Nephron progenitor cell (in vitro differentiated cells): ENCODE data around the gene CAT.

Source experiments
- DNase-seq: peaks from one replicate; pipeline ENCODE4 v3.0.0; 2021
- H3K27ac Mint-ChIP-seq: 2 replicates; pipeline ENCODE4 v1.8.0; 2021; ENCODE audit warnings: mild to moderate bottlenecking, moderate library complexity, mixed read lengths
- H3K27me3 Mint-ChIP-seq: 2 replicates; pipeline ENCODE4 v1.8.0; 2021; ENCODE audit warnings: mild to moderate bottlenecking, low read depth, mixed read lengths; ENCODE audit not compliant: poor library complexity
- H3K36me3 Mint-ChIP-seq: 2 replicates; pipeline ENCODE4 v1.8.0; 2021; ENCODE audit warnings: low read depth, mixed read lengths
- H3K4me1 Mint-ChIP-seq: 2 replicates; pipeline ENCODE4 v1.8.0; 2021; ENCODE audit warnings: mixed read lengths
- H3K4me3 Mint-ChIP-seq: 2 replicates; pipeline ENCODE4 v1.8.0; 2021; ENCODE audit warnings: mild to moderate bottlenecking, moderate library complexity, mixed read lengths
- H3K9me3 Mint-ChIP-seq: 2 replicates; pipeline ENCODE4 v1.8.0; 2021; ENCODE audit warnings: mild to moderate bottlenecking, moderate library complexity, mixed read lengths
- TF ChIP-seq, protein P1 (sequence below): fragments of 200-600 bp; sonication (generic); IDR thresholded peaks from 2 replicates; pipeline ENCODE4 v1.5.0; 2021; ENCODE audit warnings: antibody characterized with exemption

Gene CAT

DNA sequence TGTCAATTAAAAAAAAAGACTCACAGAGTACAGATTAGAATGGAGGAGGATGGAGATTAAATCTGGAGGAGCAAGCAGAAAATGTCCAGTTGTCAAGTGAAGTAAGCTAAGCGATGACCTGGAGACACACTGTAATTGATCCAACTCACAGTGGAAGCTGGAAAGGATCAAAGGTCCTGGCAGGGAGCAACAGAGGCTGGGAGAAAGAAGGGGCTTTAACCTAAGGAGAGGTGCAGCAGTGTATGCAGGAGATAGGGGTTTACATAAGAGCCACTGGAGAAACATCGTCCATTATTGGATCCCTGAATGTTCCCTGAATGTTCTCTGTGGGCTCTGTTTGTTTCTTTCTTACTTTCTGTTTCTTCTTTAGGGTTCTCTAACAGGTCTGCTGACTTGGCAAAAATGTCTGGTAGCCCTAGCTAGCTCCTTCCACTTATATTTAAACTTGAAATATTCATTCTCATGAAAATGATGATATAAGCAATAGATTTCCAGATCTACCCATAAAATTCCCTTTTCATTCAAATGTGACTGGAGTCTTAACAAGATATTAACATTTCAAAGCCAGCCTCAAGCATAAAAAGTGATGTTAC lies 30.1 kb upstream of the CAT start:
- peaks cover 7% of the 10 kb centered on the region for H3K4me1 Mint-ChIP-seq
- TF ChIP-seq, protein P1, sequence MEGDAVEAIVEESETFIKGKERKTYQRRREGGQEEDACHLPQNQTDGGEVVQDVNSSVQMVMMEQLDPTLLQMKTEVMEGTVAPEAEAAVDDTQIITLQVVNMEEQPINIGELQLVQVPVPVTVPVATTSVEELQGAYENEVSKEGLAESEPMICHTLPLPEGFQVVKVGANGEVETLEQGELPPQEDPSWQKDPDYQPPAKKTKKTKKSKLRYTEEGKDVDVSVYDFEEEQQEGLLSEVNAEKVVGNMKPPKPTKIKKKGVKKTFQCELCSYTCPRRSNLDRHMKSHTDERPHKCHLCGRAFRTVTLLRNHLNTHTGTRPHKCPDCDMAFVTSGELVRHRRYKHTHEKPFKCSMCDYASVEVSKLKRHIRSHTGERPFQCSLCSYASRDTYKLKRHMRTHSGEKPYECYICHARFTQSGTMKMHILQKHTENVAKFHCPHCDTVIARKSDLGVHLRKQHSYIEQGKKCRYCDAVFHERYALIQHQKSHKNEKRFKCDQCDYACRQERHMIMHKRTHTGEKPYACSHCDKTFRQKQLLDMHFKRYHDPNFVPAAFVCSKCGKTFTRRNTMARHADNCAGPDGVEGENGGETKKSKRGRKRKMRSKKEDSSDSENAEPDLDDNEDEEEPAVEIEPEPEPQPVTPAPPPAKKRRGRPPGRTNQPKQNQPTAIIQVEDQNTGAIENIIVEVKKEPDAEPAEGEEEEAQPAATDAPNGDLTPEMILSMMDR = no peak
- H3K27me3 Mint-ChIP-seq = peaks cover 19% of the 10 kb centered on the region
- no peak for DNase-seq
- H3K27ac Mint-ChIP-seq = peak overlapping the region; percentile 40
- H3K4me3 Mint-ChIP-seq = no peak overlapping the region
- H3K9me3 Mint-ChIP-seq = peaks cover 22% of the 10 kb centered on the region
- H3K36me3 Mint-ChIP-seq = no peaks in the 10 kb centered on the region

DNA sequence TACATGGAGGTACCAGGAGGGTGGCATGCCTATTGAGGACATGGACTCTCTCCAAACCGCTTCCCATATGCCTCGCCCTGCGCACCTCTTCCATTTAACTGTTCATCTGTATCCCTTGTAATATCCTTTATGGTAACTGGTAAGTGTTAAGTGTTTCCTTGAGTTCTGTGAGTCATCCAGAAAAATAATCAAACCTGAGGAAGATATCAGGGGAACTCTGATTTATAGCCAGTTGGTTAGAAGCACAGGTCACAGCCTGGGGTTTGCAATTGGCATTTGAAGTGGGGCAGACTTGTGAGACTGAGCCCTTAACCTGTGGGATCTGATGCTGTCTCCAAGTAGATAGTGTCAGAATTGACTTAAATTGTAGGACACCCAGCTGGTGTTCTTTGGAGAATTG lies 27.6 kb upstream of the CAT start:
- Mint-ChIP-seq H3K9me3 (peaks cover 36% of the 10 kb centered on the region), H3K27ac (no peak overlapping the region), H3K36me3 (no peaks in the 10 kb centered on the region), H3K27me3 (peaks cover 10% of the 10 kb centered on the region), H3K4me3 (no peak overlapping the region), H3K4me1 (peaks cover 7% of the 10 kb centered on the region)
- DNase-seq = no peak
- TF ChIP-seq, protein P1 = no peak

DNA sequence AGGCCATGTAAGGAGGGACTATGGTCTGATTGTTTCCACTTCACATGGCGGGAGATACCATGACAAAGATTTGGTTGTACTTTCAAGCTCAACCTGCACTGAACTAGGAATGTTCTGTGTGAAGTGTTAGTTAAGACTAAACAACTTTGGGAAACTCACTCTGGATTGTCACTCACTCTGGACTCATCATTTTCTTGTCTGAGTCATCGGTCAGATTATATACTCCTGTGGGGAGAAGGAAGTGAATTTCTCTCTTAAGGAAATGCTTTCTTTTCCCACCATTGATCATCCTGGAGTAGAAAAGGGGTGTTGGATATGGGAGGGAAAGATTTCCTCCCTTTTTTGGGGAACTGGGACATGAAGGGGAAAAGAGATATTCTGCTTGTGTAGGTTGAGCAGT lies 26.9 kb upstream of the CAT start:
- Mint-ChIP-seq H3K36me3 (no peaks in the 10 kb centered on the region), H3K9me3 (peaks cover 36% of the 10 kb centered on the region), H3K27me3 (peaks cover 9% of the 10 kb centered on the region), H3K4me3 (no peak overlapping the region), H3K4me1 (peaks cover 7% of the 10 kb centered on the region), H3K27ac (no peak overlapping the region)
- TF ChIP-seq, protein P1 = no peak
- no peak for DNase-seq

DNA sequence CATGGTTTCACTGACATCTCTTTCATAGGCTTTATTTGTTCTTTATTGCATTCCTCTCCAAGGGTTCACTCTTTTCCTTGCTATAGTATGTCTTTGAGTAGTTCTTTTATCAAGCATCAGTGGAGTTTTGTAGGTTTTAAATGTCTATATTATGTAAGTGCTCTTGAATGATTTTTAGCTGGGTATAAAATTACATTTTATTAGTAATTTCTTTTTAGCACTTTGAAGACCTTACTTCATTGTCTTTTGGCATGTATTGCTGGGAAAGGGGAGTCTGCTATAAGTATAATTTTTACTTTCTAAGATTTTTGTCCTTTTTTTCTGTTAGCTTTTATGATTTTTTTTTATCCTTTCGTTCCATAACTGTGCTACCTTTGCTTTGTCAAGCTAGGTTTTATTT lies 25.5 kb upstream of the CAT start:
- no peak overlapping the region for H3K27ac Mint-ChIP-seq

DNA sequence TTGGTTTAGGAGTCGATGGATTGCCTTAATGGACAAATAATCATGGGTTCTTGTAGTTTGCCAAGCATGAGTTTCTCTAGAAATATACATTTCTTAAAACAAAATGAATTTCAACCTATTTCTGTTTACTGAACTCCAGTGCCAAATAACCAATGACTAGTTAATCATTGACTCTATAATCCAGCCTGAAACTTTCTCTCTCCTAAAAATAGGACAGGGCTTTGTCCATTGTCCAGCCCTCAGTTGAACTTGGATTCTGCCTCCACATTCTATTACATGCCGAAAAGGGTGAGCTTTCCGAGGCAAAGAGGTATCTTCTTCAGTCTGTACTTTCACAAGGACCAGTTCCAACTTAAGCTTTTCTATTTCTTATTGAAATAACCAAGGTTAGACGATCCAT lies 23.2 kb upstream of the CAT start:
- Mint-ChIP-seq H3K27ac (no peak overlapping the region), H3K9me3 (peaks cover 36% of the 10 kb centered on the region), H3K4me3 (no peak overlapping the region), H3K4me1 (peaks cover 6% of the 10 kb centered on the region), H3K27me3 (peaks cover 14% of the 10 kb centered on the region), H3K36me3 (no peaks in the 10 kb centered on the region)
- no peak for DNase-seq
- TF ChIP-seq, protein P1 = no peak

More for the DNA sequence above, 25.5 kb upstream of the CAT start:
- DNase-seq = no peak
- H3K4me3 Mint-ChIP-seq = no peak overlapping the region
- H3K27me3 Mint-ChIP-seq = peaks cover 7% of the 10 kb centered on the region
- peaks cover 36% of the 10 kb centered on the region for H3K9me3 Mint-ChIP-seq
- H3K4me1 Mint-ChIP-seq = peaks cover 9% of the 10 kb centered on the region
- no peaks in the 10 kb centered on the region for H3K36me3 Mint-ChIP-seq
- TF ChIP-seq, protein P1 = no peak

DNA sequence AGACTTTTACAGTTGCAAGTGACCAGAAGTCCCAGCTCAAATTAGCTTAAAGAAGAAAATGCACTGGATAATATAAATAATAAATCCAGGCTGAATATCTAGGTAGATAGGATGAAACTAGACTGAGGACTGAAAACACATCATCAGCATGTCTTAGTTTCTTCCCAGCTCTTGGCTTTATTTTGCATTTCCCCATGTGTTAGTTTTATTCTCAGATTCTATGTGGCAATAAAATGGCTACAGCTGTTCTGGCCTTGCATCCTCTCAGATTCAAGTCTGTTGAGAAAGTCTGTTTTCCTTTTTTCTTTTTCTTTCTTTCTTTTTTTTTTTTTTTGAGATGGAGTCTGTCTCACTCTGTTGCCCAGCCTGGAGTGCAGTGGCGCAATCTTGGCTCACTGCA lies 22.6 kb upstream of the CAT start:
- H3K4me3 Mint-ChIP-seq = no peak overlapping the region
- H3K27ac Mint-ChIP-seq = no peak overlapping the region
- no peaks in the 10 kb centered on the region for H3K36me3 Mint-ChIP-seq

More for the DNA sequence above, 22.6 kb upstream of the CAT start:
- Mint-ChIP-seq H3K4me1 (peaks cover 6% of the 10 kb centered on the region), H3K27me3 (peaks cover 20% of the 10 kb centered on the region), H3K9me3 (peaks cover 35% of the 10 kb centered on the region)
- TF ChIP-seq, protein P1 = no peak
- no peak for DNase-seq
